ENCODE measurements around the gene DNAAF2.
"Not testable (repeated sequence)": the region's sequence is repeated elsewhere in the genome, so short reads cannot be mapped to it uniquely, and the experiment has no call there.

The DNAAF2 gene

GRCh38 chr14:49594347-49595091 lies 40.5 kb downstream of the DNAAF2 start:
- H3K4me3 ChIP-seq (ENCODE audit: low read depth, low read length): no peak overlapping the region
- peak; percentile 59 for DNase-seq (ENCODE audit: low read depth, low spot score)
- in situ Hi-C loops (cut with HindIII; ENCODE audit: low sequenced_read_pairs): no loop called here
- TF ChIP-seq CTCF (IDR thresholded peaks at IDR 0.05; ENCODE audit: low read depth, low read length): no peak

GRCh38 chr14:49593016-49593415 lies 42.0 kb downstream of the DNAAF2 start:
- DNase-seq (ENCODE audit: low read depth, low spot score): peak; percentile 33
- in situ Hi-C loops (cut with HindIII; ENCODE audit: low sequenced_read_pairs): no loop called here
- TF ChIP-seq CTCF (IDR thresholded peaks at IDR 0.05; ENCODE audit: low read depth, low read length): no peak
- H3K4me3 ChIP-seq (ENCODE audit: low read depth, low read length): no peak overlapping the region

GRCh38 chr14:49589387-49589786 lies 45.7 kb downstream of the DNAAF2 start:
- in situ Hi-C loops (cut with HindIII; ENCODE audit: low sequenced_read_pairs): no loop called here
- H3K4me3 ChIP-seq (ENCODE audit: low read depth, low read length): no peak overlapping the region
- no peak for DNase-seq (ENCODE audit: low read depth, low spot score)
- TF ChIP-seq CTCF (IDR thresholded peaks at IDR 0.05; ENCODE audit: low read depth, low read length): no peak

- in situ Hi-C loops (cut with HindIII; ENCODE audit: low sequenced_read_pairs): no loop called here
- DNase-seq (ENCODE audit: low read depth, low spot score): peak; percentile 86
- H3K4me3 ChIP-seq (ENCODE audit: low read depth, low read length): peak overlapping the region; percentile 23
- TF ChIP-seq CTCF (IDR thresholded peaks at IDR 0.05; ENCODE audit: low read depth, low read length): peak; percentile 64
Measured at GRCh38 chr14:49586673-49587460, 48.2 kb downstream of the DNAAF2 start.

GRCh38 chr14:49585803-49586672 lies 49.0 kb downstream of the DNAAF2 start, which contains the start of gene RPS29:
Gene RPS29 (minus strand): TSS chr14:49586380. CDS start chr14:49586346, 34 bp downstream.
- H3K4me3 ChIP-seq (ENCODE audit: low read depth, low read length): peak within 1 kb of the TSS; percentile 100
- DNase-seq (ENCODE audit: low read depth, low spot score): peak; percentile 99
- in situ Hi-C loops (cut with HindIII; ENCODE audit: low sequenced_read_pairs): no loop called here
- TF ChIP-seq CTCF (IDR thresholded peaks at IDR 0.05; ENCODE audit: low read depth, low read length): no peak

GRCh38 chr14:49584981-49585640 lies 49.9 kb downstream of the DNAAF2 start:
- DNase-seq (ENCODE audit: low read depth, low spot score); in situ Hi-C loops (cut with HindIII; ENCODE audit: low sequenced_read_pairs): not testable (repeated sequence)
- H3K4me3 ChIP-seq (ENCODE audit: low read depth, low read length): peak overlapping the region; percentile 100

Data from astrocyte of the spinal cord (primary cell).